ENCODE data around the gene CCNL2. TPM values are rescaled to one million over a fixed set of nuclear protein-coding genes. Genes with fewer than 3 reads are reported as not detected.

CCNL2 gene
- total and polyA plus RNA-seq, 2 of the 13 experiments (the other 11 are each of a cell fraction or from before 2014, with no cell fraction given): 105 to 340 TPM

DNA sequence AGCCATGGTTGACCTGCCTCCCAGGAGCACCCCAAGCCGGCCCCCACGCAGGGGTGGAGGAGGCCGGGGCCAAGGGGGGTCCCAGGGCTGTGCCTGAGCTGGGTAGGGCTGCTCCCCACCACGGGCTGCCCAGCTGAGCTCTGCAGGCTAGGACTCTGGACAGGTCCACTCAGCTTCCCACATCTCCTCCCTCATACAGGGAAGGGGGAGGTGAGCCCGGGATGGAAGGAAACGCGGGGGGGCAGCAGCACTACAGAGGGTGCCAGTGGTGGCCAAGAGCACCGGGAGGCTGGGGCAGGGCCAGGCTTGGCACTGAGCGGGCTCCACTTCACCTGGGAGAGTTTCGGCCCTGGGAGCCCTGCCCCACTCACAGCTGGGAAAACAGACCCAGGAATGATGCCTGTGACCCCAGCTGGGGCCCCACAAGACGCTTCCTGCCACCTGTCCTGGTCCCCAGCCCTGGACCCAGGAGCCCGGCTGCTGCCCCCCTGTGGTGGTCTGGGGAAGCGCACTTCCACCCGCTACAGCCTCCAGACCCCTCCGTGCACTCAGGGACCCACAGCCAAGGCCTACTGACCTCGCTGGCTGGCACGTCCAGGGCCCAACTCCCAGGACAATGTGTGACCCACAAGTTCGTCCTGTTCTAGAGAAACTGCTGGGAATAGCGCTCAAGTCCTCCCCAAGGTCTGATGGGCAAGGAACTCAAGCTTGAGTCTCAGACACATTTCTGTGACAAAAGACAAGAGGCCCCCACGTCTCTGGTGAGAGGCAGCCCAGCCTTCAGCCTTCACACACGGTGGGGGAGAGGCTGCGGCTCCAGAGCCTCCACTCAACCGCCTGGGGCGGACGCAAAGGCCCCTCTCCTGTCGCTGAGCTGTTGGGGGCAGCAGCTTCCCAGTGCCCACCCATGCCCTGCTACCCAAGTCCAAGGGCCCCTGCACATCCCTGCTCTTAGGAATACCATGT, 27.1 kb downstream of the CCNL2 start (continued):
- TF ChIP-seq, protein P1, sequence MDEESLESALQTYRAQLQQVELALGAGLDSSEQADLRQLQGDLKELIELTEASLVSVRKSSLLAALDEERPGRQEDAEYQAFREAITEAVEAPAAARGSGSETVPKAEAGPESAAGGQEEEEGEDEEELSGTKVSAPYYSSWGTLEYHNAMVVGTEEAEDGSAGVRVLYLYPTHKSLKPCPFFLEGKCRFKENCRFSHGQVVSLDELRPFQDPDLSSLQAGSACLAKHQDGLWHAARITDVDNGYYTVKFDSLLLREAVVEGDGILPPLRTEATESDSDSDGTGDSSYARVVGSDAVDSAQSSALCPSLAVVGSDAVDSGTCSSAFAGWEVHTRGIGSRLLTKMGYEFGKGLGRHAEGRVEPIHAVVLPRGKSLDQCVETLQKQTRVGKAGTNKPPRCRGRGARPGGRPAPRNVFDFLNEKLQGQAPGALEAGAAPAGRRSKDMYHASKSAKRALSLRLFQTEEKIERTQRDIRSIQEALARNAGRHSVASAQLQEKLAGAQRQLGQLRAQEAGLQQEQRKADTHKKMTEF (CRISPR knock-in tag; IDR thresholded peaks at IDR 0.05): 0 out of 2 replicates have a peak, but pooled peaks have one; percentile 34
- TF ChIP-seq, protein P2, sequence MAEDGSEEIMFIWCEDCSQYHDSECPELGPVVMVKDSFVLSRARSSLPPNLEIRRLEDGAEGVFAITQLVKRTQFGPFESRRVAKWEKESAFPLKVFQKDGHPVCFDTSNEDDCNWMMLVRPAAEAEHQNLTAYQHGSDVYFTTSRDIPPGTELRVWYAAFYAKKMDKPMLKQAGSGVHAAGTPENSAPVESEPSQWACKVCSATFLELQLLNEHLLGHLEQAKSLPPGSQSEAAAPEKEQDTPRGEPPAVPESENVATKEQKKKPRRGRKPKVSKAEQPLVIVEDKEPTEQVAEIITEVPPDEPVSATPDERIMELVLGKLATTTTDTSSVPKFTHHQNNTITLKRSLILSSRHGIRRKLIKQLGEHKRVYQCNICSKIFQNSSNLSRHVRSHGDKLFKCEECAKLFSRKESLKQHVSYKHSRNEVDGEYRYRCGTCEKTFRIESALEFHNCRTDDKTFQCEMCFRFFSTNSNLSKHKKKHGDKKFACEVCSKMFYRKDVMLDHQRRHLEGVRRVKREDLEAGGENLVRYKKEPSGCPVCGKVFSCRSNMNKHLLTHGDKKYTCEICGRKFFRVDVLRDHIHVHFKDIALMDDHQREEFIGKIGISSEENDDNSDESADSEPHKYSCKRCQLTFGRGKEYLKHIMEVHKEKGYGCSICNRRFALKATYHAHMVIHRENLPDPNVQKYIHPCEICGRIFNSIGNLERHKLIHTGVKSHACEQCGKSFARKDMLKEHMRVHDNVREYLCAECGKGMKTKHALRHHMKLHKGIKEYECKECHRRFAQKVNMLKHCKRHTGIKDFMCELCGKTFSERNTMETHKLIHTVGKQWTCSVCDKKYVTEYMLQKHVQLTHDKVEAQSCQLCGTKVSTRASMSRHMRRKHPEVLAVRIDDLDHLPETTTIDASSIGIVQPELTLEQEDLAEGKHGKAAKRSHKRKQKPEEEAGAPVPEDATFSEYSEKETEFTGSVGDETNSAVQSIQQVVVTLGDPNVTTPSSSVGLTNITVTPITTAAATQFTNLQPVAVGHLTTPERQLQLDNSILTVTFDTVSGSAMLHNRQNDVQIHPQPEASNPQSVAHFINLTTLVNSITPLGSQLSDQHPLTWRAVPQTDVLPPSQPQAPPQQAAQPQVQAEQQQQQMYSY (CRISPR knock-in tag; IDR thresholded peaks at IDR 0.05): no peak
- TF ChIP-seq, protein P3, sequence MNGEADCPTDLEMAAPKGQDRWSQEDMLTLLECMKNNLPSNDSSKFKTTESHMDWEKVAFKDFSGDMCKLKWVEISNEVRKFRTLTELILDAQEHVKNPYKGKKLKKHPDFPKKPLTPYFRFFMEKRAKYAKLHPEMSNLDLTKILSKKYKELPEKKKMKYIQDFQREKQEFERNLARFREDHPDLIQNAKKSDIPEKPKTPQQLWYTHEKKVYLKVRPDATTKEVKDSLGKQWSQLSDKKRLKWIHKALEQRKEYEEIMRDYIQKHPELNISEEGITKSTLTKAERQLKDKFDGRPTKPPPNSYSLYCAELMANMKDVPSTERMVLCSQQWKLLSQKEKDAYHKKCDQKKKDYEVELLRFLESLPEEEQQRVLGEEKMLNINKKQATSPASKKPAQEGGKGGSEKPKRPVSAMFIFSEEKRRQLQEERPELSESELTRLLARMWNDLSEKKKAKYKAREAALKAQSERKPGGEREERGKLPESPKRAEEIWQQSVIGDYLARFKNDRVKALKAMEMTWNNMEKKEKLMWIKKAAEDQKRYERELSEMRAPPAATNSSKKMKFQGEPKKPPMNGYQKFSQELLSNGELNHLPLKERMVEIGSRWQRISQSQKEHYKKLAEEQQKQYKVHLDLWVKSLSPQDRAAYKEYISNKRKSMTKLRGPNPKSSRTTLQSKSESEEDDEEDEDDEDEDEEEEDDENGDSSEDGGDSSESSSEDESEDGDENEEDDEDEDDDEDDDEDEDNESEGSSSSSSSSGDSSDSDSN (CRISPR knock-in tag; IDR thresholded peaks at IDR 0.05): peak; percentile 26; the same call in 1 of the 2 replicates
- peak; percentile 52; the same call in 1 of the 2 replicates for TF ChIP-seq THAP11 (CRISPR knock-in tag; IDR thresholded peaks at IDR 0.05)
- no peak for TF ChIP-seq JUND (CRISPR knock-in tag; IDR thresholded peaks at IDR 0.05)
- 0 out of 2 replicates have a peak, but pooled peaks have one; percentile 11 for TF ChIP-seq GATAD1 (CRISPR knock-in tag; IDR thresholded peaks at IDR 0.05)
- TF ChIP-seq GATAD2A (CRISPR knock-in tag; IDR thresholded peaks at IDR 0.05): no peak
- TF ChIP-seq, protein P4, sequence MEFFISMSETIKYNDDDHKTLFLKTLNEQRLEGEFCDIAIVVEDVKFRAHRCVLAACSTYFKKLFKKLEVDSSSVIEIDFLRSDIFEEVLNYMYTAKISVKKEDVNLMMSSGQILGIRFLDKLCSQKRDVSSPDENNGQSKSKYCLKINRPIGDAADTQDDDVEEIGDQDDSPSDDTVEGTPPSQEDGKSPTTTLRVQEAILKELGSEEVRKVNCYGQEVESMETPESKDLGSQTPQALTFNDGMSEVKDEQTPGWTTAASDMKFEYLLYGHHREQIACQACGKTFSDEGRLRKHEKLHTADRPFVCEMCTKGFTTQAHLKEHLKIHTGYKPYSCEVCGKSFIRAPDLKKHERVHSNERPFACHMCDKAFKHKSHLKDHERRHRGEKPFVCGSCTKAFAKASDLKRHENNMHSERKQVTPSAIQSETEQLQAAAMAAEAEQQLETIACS (CRISPR knock-in tag; IDR thresholded peaks at IDR 0.05): 0 out of 2 replicates have a peak, but pooled peaks have one; percentile 39
- peak; percentile 50 for TF ChIP-seq HOXA3 (CRISPR knock-in tag; IDR thresholded peaks at IDR 0.05)
- TF ChIP-seq ZBTB7A (CRISPR knock-in tag; IDR thresholded peaks at IDR 0.05): 0 out of 2 replicates have a peak, but pooled peaks have one; percentile 42
- no peak for TF ChIP-seq MXD4 (CRISPR knock-in tag; IDR thresholded peaks at IDR 0.05)
- TF ChIP-seq ZNF777 (CRISPR knock-in tag; IDR thresholded peaks at IDR 0.05): no peak
- TF ChIP-seq ZNF619 (CRISPR knock-in tag; IDR thresholded peaks at IDR 0.05): peak; percentile 13; the same call in 1 of the 2 replicates
- TF ChIP-seq ZNF317 (CRISPR knock-in tag; IDR thresholded peaks at IDR 0.05): no peak
- no peak for TF ChIP-seq SP140L (CRISPR knock-in tag; IDR thresholded peaks at IDR 0.05; ENCODE audit: borderline replicate concordance)
- TF ChIP-seq, protein P5, sequence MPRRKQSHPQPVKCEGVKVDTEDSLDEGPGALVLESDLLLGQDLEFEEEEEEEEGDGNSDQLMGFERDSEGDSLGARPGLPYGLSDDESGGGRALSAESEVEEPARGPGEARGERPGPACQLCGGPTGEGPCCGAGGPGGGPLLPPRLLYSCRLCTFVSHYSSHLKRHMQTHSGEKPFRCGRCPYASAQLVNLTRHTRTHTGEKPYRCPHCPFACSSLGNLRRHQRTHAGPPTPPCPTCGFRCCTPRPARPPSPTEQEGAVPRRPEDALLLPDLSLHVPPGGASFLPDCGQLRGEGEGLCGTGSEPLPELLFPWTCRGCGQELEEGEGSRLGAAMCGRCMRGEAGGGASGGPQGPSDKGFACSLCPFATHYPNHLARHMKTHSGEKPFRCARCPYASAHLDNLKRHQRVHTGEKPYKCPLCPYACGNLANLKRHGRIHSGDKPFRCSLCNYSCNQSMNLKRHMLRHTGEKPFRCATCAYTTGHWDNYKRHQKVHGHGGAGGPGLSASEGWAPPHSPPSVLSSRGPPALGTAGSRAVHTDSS (CRISPR knock-in tag; conservative IDR thresholded peaks at IDR 0.05): no peak
- peak; percentile 63; the same call in 1 of the 2 replicates for TF ChIP-seq ZFX (CRISPR knock-in tag; IDR thresholded peaks at IDR 0.05; ENCODE audit: low read depth)
